A673 (cell line): ENCODE data around the gene NETO2.

Experiments used
- CTCF ChIP-seq: fragments of 300-800, 200-600 bp; sonication (generic); conservative IDR thresholded peaks from 2 replicates; pipeline ENCODE4 v1.5.1; 2017; ENCODE audit warnings: low read depth, mild to moderate bottlenecking, antibody characterized with exemption, low read length, moderate library complexity, mixed read lengths
- EZH2 ChIP-seq: fragments of 200-600 bp; sonication (generic); IDR thresholded peaks from 2 replicates; pipeline ENCODE4 v1.6.1; 2017; ENCODE audit warnings: borderline replicate concordance, low read depth, mild to moderate bottlenecking, mixed read lengths, antibody characterized with exemption, low read length; ENCODE audit not compliant: poor library complexity, severe bottlenecking

- no peak for TF ChIP-seq CTCF
- TF ChIP-seq EZH2 = no peak
These were observed 4.1 kb downstream of the NETO2 start for GRCh38 chr16:47139561-47140185.
